HG03108 (cell line): ENCODE measurements around the gene ANLN.
"Not testable (repeated sequence)": the region's sequence is repeated elsewhere in the genome, so short reads cannot be mapped to it uniquely, and the experiment has no call there.

Experiments used
- ATAC-seq: cut with Tn5 transposase; IDR thresholded peaks from one replicate; pipeline ENCODE4 v1.9.1; 2021; ENCODE audit warnings: moderate library complexity; ENCODE audit not compliant: unreplicated experiment

Gene ANLN

GRCh38 chr7:36497176-36497575 is 107.5 kb downstream of the ANLN start:
- ATAC-seq, result not testable (repeated sequence)

DNA sequence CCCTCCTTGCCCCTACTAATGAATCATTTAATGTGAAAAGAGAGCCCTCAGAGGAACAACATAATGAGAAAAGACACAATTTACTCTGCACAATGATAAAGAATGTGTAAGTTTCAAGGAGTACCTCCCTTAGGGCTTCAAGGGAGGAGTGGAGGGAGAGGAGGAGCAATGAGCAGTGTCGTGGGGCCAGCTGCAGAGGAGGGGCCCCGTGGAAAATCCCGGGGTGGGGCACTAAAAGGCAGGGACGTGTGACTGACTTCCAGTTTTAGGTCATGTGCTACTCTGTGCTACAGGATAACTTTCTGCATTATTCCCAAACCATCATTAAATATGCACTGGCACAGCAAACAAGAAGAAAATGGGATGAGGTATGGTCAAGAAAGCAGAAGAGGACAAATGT is 108.1 kb downstream of the ANLN start:
- ATAC-seq, result no peak
